K562 (cell line): ENCODE measurements around the gene KMT2C. TPM values are rescaled to one million over a fixed set of nuclear protein-coding genes. Genes with fewer than 3 reads are reported as not detected.

Source experiments
- ATAC-seq: fragments of 200-7000 bp; cut with Tn5 transposase; 3 replicates; pipeline ENCODE4 v1.9.1; 2020; ENCODE audit warnings: moderate library complexity
- BruUV-seq: library from RNA; stranded (reverse); fragments of 400-500 nt; replicated peaks from 2 replicates; lab custom pipeline; 2021; lab: Mats Ljungman, UMichigan
- CTCF ChIA-PET: fragments of 300-600 bp; formaldehyde crosslinking; extraction: SDS; loops from one replicate; lab custom pipeline; 2021; ENCODE audit warnings: low intra/inter-chr PET ratio; lab: Yijun Ruan, JAX
- POLR2A ChIA-PET: fragments of 300-600, 350-650 bp; sonication (Branson Sonifier 250); formaldehyde crosslinking; extraction: SDS; loops from one replicate; lab custom pipeline; 2021; ENCODE audit warnings: antibody characterized with exemption, inconsistent platforms; lab: Yijun Ruan, JAX
- DNase-seq, 4 experiments: peaks; one replicate each; pipeline versions ENCODE4 v3.0.0 to v3.0.0-alpha.2; 2011 to 2018; ENCODE audit warnings: low spot score in 3 of 4, mixed read lengths in 3 of 4; ENCODE audit errors: extremely low read depth in 1 of 4
- FAIRE-seq: peaks from 2 replicates; lab custom pipeline; 2011; peaks lifted over from hg19 to GRCh38; lab: Jason Lieb, UNC
- H2AFZ ChIP-seq: 2 replicates; pipeline ENCODE4 v1.6.0; 2011; ENCODE audit warnings: low read depth, low read length, control low read depth, inconsistent platforms
- H3K27ac ChIP-seq: fragments of 200-600 bp; 3 replicates; pipeline ENCODE4 v1.8.0; 2011; ENCODE audit warnings: low read depth, mild to moderate bottlenecking, control low read depth, inconsistent platforms, low read length, moderate library complexity, mixed read lengths; ENCODE audit errors: extremely low read depth
- H3K27me3 ChIP-seq, 2 experiments: fragments of 300-600 bp in 1 of 2; 2 replicates in 1 of 2; 3 replicates in 1 of 2; pipeline versions ENCODE4 v1.6.0 to v1.8.0; 2011; ENCODE audit warnings: inconsistent platforms in 2 of 2, low read length in 2 of 2, mild to moderate bottlenecking in 1 of 2, mixed read lengths in 1 of 2, moderate library complexity in 1 of 2; ENCODE audit not compliant: control insufficient read depth in 2 of 2, insufficient read depth in 2 of 2
- H3K36me3 ChIP-seq: fragments of 300-600 bp; 3 replicates; pipeline ENCODE4 v1.8.0; 2011; ENCODE audit warnings: mild to moderate bottlenecking, low read length, inconsistent platforms; ENCODE audit not compliant: control insufficient read depth, insufficient read depth
- H3K4me1 ChIP-seq, 2 experiments: fragments of 200-600 bp in 1 of 2; replicated peaks in 1 of 2; 2 replicates in 1 of 2; 3 replicates in 1 of 2; pipeline versions ENCODE4 v1.5.1 to v1.8.0; 2011; ENCODE audit warnings: inconsistent platforms in 2 of 2, low read length in 2 of 2, mild to moderate bottlenecking in 1 of 2, mixed read lengths in 1 of 2, moderate library complexity in 1 of 2; ENCODE audit not compliant: control insufficient read depth in 2 of 2, insufficient read depth in 2 of 2
- H3K4me2 ChIP-seq: 2 replicates; pipeline ENCODE4 v1.6.1; 2011; ENCODE audit warnings: low read length, control low read depth, inconsistent platforms, mixed read lengths; ENCODE audit not compliant: insufficient read depth
- H3K4me3 ChIP-seq: fragments of 200-600 bp; sonication (generic), shearing (Covaris generic); 2 replicates; pipeline ENCODE4 v1.5.1; 2016; ENCODE audit warnings: control low read depth, inconsistent platforms
- H3K79me2 ChIP-seq: fragments of 200-600 bp; 3 replicates; pipeline ENCODE4 v1.8.0; 2011; ENCODE audit warnings: low read length, inconsistent platforms; ENCODE audit not compliant: control insufficient read depth, insufficient read depth
- H3K9ac ChIP-seq, 2 experiments: 2 replicates each; pipeline versions ENCODE4 v1.6.0 to v1.6.1; 2011; ENCODE audit warnings: low read depth in 2 of 2, low read length in 2 of 2, control low read depth in 1 of 2, inconsistent platforms in 1 of 2, mild to moderate bottlenecking in 1 of 2, mixed read lengths in 1 of 2; ENCODE audit not compliant: insufficient read depth in 1 of 2
- H3K9me1 ChIP-seq: one replicate; pipeline ENCODE4 v1.6.0; 2011; ENCODE audit warnings: inconsistent platforms, mild to moderate bottlenecking, low read length, moderate library complexity; ENCODE audit not compliant: control insufficient read depth, insufficient read depth
- H3K9me3 ChIP-seq: replicated peaks from 2 replicates; pipeline ENCODE4 v1.5.1; 2011; ENCODE audit warnings: low read depth, low read length, inconsistent platforms; ENCODE audit not compliant: control insufficient read depth, insufficient read depth
- H4K20me1 ChIP-seq: replicated peaks from 2 replicates; pipeline ENCODE4 v1.6.1; 2011; ENCODE audit warnings: low read length, inconsistent platforms, mixed read lengths; ENCODE audit not compliant: control insufficient read depth, insufficient read depth
- BRF1 ChIP-seq: IDR thresholded peaks from 3 replicates; pipeline ENCODE4 v1.6.1; 2011; ENCODE audit warnings: borderline replicate concordance, mild to moderate bottlenecking; ENCODE audit not compliant: insufficient read length; ENCODE audit errors: extremely low read depth
- CEBPG ChIP-seq, 3 experiments: fragments of 200-800 bp in 1 of 3; sonication (Bioruptor generic) in 1 of 3; sonication (generic) in 1 of 3; formaldehyde crosslinking in 1 of 3; IDR thresholded peaks in 2 of 3; conservative IDR thresholded peaks in 1 of 3; 2 replicates each; pipeline versions ENCODE4 v1.6.1 to v1.8.0; 2016 to 2022; ENCODE audit warnings: missing compliant biosample characterization in 2 of 3, missing genetic modification characterization in 2 of 3, mild to moderate bottlenecking in 1 of 3, missing genetic modification reagents in 1 of 3
- CHD1 ChIP-seq: fragments of 200-600 bp; sonication (generic); IDR thresholded peaks from one replicate; pipeline ENCODE4 v1.6.1; 2012; ENCODE audit warnings: mild to moderate bottlenecking, moderate library complexity, low read length, inconsistent platforms
- KLF6 ChIP-seq: fragments of 250-450 bp; sonication (Bioruptor Pico); IDR thresholded peaks from 2 replicates; pipeline ENCODE4 v1.4.0; 2020; ENCODE audit warnings: mild to moderate bottlenecking, moderate library complexity, borderline replicate concordance
- NFRKB ChIP-seq: fragments of 450-650 bp; IDR thresholded peaks from 2 replicates; pipeline ENCODE4 v1.6.1; 2016; ENCODE audit warnings: low read depth
- NFYB ChIP-seq: IDR thresholded peaks from 2 replicates; pipeline ENCODE4 v1.6.1; 2011; ENCODE audit warnings: mild to moderate bottlenecking, moderate library complexity; ENCODE audit not compliant: insufficient read length; ENCODE audit errors: extremely low read depth
- OTX1 ChIP-seq: fragments of 450-650 bp; formaldehyde crosslinking; IDR thresholded peaks from 2 replicates; pipeline ENCODE4 v1.4.0; 2022; ENCODE audit warnings: mild to moderate bottlenecking
- POLR2B ChIP-seq: fragments of 450-650 bp; IDR thresholded peaks from 2 replicates; pipeline ENCODE4 v1.6.1; 2018; ENCODE audit warnings: low read depth; ENCODE audit not compliant: partially characterized antibody
- THRAP3 ChIP-seq: fragments of 450-650 bp; IDR thresholded peaks from 2 replicates; pipeline ENCODE4 v1.6.1; 2016; ENCODE audit warnings: mild to moderate bottlenecking, inconsistent platforms, borderline replicate concordance
- ZBTB7A ChIP-seq: IDR thresholded peaks from 2 replicates; pipeline ENCODE4 v1.6.1; 2011; ENCODE audit warnings: low read depth, mild to moderate bottlenecking, low read length, moderate library complexity, borderline replicate concordance; ENCODE audit not compliant: control insufficient read depth
- WGBS: fragments of 100-300 bp; shearing (Covaris generic); methylation state at CpG from one replicate; pipeline ENCODE4 v1.1.6; 2016; ENCODE audit warnings: low coverage, mixed read lengths; ENCODE audit not compliant: insufficient coverage; ENCODE audit errors: missing lambda C conversion rate; 5-methylcytosine and 5-hydroxymethylcytosine counted together
- in situ Hi-C: fragments of 300-500 bp; cut with MboI; formaldehyde crosslinking; loops from 4 replicates; pipeline ENCODE4 v1.15.0; 2018; ENCODE audit warnings: inconsistent platforms, mixed read lengths
- intact Hi-C: fragments of 100-400 bp; cut with micrococcal nuclease; formaldehyde crosslinking; loops from 2 replicates; pipeline ENCODE4 v1.14.2; 2022
- polyA plus RNA-seq, 8 experiments: library from polyadenylated mRNA; depleted of rRNA in 4 of 8; stranded (reverse) in 5 of 8; unstranded in 3 of 8; fragments of >200 nt; fragmentation: Nextera tagmentation in 2 of 8; fragmentation: Illumina TruSeq in 1 of 8; extraction: Ambion mirVana in 2 of 8; extraction: Trizol in 1 of 8; gene quantifications; 2 replicates each; pipeline versions ENCODE4 v1.2.1 to v1.2.3, GENCODE V29; 2011 to 2014; ENCODE audit warnings: inconsistent platforms in 1 of 8, missing spikeins in 1 of 8
- total RNA-seq, 7 experiments: library from RNA; depleted of rRNA in 6 of 7; stranded (reverse); fragments of >200 nt in 6 of 7; fragmentation: Illumina TruSeq in 2 of 7; extraction: Trizol in 2 of 7; gene quantifications; 2 replicates each; pipeline versions ENCODE4 v1.2.1 to v1.2.3, GENCODE V29; 2011 to 2021; ENCODE audit warnings: low replicate concordance in 1 of 7
- TF ChIP-seq, protein P1 (sequence below): sonication (generic); formaldehyde crosslinking; IDR thresholded peaks from 2 replicates; pipeline ENCODE4 v1.8.1; 2023; ENCODE audit warnings: mild to moderate bottlenecking, missing genetic modification reagents
- TF ChIP-seq, protein P2 (sequence below): sonication (generic); formaldehyde crosslinking; IDR thresholded peaks from 2 replicates; pipeline ENCODE4 v1.8.1; 2023; ENCODE audit warnings: mild to moderate bottlenecking, missing genetic modification reagents

KMT2C gene
- total and polyA plus RNA-seq, 9 of the 15 experiments (the other 6 are each of a cell fraction or from before 2014, with no cell fraction given), result 4.9 to 67.8 (median 27.1) TPM

DNA sequence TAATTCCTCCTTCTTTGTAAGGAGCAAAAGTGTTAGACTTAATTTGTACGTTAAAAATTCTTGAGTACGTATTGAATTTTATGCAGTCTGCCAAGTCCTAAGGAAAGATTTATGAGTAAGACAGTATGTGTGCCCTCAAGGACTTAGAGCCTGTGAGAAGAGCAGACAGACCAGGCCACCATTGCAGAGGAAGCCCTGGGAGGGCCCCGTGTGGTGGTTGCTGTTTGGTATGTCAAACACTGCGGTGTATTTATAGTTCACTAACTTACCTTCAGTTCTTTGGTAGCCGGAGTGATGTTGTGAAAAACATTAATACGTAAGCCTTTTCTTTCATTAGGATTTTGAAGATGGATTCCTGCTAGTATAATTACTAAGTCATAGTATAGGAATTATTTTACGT, 327.4 kb downstream of the KMT2C start:
- POLR2A ChIA-PET, result no interaction called here
- BruUV-seq, result no TSS peak
- Histone ChIP-seq H2AFZ (no peak overlapping the region), H3K4me2 (no peak overlapping the region), H3K9me1 (no peaks in the 10 kb centered on the region), H3K9ac (no peak overlapping the region), H3K27ac (no peak overlapping the region), H3K27me3 (no peaks in the 10 kb centered on the region), H3K4me3 (no peak overlapping the region), H3K36me3 (peaks cover 23% of the 10 kb centered on the region), H3K79me2 (no peaks in the 10 kb centered on the region), H4K20me1 (no peaks in the 10 kb centered on the region), H3K9me3 (no peaks in the 10 kb centered on the region), H3K4me1 (0 out of 5 replicates have a peak, but pooled peaks cover 0 to 2% of the 10 kb centered on the region in 2 experiments)
- WGBS, result 86% methylated on average over 7 of the region's 7 CpGs
- TF ChIP-seq CHD1 (no peak), POLR2B (no peak), OTX1 (no peak), THRAP3 (no peak), KLF6 (CRISPR knock-in tag) (no peak), CEBPG (CRISPR knock-in tag; IDR thresholded peaks at IDR 0.05) (no peak), CEBPG (tag; conservative IDR thresholded peaks at IDR 0.05 in 1 of 2, IDR thresholded peaks at IDR 0.05 in 1 of 2) (no peak), BRF1 (no peak), NFRKB (no peak), NFYB (no peak), ZBTB7A (no peak)
- TF ChIP-seq, protein P1, sequence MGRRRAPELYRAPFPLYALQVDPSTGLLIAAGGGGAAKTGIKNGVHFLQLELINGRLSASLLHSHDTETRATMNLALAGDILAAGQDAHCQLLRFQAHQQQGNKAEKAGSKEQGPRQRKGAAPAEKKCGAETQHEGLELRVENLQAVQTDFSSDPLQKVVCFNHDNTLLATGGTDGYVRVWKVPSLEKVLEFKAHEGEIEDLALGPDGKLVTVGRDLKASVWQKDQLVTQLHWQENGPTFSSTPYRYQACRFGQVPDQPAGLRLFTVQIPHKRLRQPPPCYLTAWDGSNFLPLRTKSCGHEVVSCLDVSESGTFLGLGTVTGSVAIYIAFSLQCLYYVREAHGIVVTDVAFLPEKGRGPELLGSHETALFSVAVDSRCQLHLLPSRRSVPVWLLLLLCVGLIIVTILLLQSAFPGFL, result no peak
- TF ChIP-seq, protein P2, sequence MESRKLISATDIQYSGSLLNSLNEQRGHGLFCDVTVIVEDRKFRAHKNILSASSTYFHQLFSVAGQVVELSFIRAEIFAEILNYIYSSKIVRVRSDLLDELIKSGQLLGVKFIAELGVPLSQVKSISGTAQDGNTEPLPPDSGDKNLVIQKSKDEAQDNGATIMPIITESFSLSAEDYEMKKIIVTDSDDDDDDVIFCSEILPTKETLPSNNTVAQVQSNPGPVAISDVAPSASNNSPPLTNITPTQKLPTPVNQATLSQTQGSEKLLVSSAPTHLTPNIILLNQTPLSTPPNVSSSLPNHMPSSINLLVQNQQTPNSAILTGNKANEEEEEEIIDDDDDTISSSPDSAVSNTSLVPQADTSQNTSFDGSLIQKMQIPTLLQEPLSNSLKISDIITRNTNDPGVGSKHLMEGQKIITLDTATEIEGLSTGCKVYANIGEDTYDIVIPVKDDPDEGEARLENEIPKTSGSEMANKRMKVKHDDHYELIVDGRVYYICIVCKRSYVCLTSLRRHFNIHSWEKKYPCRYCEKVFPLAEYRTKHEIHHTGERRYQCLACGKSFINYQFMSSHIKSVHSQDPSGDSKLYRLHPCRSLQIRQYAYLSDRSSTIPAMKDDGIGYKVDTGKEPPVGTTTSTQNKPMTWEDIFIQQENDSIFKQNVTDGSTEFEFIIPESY, result no peak
- FAIRE-seq (no peak), ATAC-seq (peak; percentile 65), DNase-seq (no peak)
- CTCF ChIA-PET, result no interaction called here
- in situ Hi-C loops, result no loop called here
- intact Hi-C loops, result no loop called here
